Eye (tissue), 1 donor: ENCODE data around the gene BOC.
A peak's percentile ranks its signal among the peaks of the same experiment; 100 is the strongest.

Source experiments
- DNase-seq: peaks from one replicate; pipeline ENCODE4 v3.0.0-alpha.2; 2015

The BOC gene

GRCh38 chr3:113223475-113224281 lies 12.3 kb downstream of the BOC start:
- no peak for DNase-seq

GRCh38 chr3:113225286-113225685 lies 13.9 kb downstream of the BOC start:
- no peak for DNase-seq

GRCh38 chr3:113226491-113226890 lies 15.1 kb downstream of the BOC start:
- DNase-seq, result no peak

DNA sequence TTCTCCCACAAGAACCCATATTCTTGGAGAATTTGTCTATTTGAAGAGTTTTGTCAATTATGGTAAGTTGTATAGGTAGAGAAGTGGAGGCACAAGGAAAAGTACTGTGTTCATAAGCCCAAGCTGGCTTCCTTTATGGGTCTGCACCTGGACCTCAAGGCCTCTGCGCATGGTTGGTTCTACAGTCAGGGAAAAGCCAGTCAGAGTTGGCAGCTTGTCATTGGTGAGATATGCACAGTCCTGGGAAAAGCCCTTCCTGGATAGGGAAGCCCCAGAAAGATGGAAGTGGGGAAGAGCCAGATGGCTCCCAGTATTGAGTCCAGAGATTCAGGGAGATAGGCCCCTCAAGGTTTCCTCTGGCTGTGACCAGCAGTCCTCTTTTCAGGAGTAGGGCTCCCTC lies 15.8 kb downstream of the BOC start:
- DNase-seq, result no peak

DNA sequence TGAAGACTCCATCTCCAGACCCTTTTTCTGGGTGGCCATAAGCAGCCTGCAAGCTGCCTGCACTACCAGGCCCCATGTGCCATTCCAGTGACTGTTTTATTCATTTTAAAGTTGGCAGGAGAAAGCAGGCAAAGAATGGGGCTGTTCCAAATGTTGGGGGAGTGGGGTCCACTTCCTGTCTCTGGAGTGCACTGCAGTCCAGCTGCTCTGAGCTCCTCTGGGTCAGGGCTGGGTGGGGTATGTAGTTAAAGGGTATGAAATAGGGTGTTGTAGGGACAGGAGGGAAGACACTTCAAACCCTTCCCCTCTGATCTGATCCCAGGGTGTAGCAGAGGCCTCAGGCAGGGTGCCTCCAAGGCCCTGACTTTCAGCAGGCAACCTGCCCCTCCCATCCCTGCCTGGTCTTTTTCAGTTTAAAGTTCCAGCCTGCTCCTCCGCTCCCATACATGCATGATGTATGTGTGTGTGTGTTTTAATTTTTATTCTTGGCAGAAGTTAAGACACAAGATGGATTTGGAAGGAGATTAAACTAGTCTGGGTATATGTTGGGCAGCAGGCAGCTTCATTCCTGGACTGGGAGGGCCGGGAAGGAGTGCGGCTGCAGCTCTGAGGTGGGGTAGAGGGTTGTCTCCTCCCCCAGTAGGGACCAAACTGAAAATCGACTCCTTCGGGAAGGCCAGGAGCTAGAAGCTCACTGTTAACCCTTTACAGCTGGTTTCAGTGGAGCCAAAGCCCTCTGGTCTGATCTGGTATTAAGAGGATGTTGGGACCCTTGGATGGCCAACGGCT lies 17.3 kb downstream of the BOC start:
- peak; percentile 45 for DNase-seq

DNA sequence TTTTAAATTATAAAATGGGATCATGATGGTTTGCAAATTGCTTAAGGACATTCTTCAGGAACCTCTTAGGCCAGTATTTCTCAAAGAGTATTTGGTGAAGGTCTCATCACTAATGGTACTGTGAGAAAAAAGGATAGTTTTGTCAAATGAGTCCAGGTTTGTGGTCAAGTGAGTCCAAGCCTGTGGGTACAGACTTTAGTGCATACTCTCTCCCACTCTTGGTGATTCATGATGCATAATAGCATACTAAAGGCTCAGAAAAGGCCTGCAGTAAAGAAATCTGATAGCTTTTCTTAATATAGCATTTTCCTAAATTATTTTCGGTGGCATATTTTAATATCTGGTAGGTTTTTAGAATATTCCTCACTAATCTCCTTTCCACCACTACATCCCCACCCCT lies 20.0 kb downstream of the BOC start:
- no peak for DNase-seq

- peak; percentile 44 for DNase-seq
These were observed 20.5 kb downstream of the BOC start for GRCh38 chr3:113231827-113232253.

DNA sequence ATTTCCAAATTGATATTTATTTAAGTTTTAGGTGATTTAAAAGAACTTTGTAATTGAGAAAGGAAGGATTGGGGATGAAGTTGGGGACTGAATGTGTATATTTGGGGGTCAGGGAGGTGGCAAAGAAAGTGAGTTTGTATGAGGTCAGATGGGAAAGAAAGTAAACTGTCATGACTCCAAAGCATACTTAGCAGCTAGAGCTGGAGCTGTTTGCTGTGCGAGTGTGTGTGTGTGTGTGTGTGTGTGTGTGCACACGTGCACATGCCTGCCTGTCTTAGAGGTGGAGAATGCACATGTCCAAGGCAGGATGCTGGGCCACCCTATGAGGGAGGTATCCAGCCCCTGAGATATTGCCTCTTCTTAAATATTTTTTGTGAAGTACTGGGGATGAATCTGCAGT lies 21.0 kb downstream of the BOC start:
- peak; percentile 51 for DNase-seq

DNA sequence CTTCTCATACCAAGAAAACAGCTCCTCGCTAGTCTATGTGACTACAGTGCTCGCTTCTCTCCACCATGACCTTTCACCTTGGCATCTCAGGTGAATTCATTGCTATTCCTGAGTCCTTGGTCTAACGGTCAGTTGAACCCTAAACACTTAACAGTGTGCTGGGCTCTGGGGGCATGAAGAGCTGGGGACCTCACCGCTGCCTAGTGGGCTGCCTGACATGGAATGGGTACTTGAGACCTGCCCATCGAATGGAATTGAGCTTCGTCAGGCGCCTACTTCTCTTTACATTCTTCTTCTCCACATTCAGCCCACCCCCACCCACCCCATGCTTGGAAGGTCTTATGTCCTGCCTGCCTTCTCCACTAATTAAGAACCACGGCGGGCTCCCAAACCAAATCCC lies 22.1 kb downstream of the BOC start:
- no peak for DNase-seq

DNA sequence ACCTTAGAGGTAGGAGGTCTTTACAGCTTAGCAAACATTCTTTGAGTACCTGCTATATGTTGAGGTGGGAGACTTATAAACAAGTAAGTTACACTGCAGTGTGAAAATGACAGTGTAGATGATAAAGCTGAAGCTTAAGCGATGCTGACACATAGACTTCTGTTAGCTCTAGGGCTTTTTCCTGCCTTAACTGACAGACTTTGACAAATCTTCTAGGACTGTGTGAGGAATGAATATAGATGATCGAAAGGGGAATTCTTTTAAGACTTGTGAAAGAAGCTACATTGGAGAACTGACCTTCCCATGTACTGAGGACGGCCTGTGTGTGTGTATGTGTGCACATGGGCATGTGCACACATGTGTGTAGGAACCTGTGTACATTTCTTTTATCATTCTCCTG lies 22.7 kb downstream of the BOC start:
- peak; percentile 64 for DNase-seq

DNA sequence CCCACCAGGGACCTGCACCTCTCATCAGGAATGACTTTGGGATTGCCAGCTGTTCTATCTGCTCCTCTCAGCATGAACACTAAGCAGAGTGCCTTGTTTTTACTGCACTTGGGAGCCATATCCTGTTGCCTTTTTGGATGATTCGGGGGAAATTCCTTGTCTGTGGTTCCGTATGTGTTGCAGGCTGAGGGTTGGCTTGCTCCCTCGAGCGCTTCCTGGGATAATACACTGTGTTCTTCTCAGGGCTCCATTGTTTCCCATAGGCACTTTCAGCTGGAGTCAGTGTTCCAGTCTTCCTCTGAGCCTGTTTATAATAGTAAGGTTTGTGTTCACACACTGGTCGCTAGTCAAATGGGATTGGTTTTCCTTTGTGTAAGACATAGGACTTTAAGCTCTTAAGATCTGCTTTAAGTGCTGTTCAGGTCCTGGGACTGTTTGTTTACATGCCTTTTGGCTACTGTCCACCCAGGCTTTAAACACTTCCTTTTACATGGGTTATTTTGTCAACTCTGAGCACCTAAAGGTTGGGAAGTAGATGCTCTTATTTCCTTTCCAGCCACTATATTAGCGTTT lies 23.4 kb downstream of the BOC start:
- peak; percentile 38 for DNase-seq

DNA sequence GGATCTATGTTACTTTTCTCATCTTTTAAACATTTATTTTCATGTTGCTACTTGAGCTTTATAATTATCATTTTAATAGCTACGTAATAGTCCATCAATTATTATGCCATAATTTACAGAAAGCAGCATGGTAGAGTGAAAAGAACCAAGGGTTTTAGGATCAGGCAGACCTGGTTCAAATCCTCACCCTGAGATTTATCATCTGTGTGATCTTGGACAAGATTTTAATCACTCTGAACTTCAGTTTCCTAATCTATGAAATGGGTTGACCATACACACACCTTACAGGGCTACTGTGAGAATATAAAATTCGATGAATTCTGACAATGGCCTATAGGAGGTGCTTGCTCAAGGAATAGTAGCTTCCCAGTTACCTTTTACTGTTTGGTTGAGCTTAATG lies 27.1 kb downstream of the BOC start:
- DNase-seq, result no peak

- peak; percentile 24 for DNase-seq
These were observed 29.5 kb downstream of the BOC start for GRCh38 chr3:113240841-113241240.

DNA sequence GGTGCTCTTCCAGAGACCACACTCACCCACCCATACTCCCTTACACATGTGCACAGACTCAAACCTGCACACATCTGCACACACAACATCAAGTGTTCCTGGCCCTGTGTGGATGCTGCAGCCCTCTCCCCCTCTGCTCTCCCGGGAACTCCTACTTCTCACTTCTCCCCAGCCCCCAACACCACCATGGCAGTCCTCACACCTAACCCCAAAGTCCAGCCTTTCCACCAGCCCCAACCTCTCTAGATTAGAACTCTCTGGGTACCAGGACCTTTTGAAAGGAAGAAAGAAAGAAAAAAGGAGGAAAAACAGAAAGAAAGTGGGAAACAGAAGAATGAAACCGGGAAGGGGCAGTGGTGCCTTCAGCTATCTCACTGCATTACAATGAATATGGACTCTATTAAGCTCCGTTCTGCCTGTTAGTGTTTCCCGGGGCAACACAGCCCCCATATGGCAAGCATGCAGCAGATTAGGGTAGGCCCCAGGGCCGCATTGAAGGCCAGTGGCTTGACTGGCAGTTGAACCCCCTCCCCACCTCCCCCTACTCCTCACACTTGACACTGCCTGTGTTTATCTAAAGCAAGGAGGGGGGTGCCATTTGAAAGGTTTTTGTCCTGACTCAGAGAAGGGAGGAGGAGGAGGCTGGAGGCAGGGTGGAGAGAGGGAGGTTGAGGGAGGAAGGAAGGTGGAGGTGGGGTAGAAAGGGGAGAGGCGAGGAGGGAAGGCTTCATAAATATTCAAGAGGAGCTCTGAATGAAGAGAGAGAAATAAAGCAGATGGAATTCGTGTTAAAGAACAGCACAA lies 30.1 kb downstream of the BOC start:
- DNase-seq, result peak; percentile 94

DNA sequence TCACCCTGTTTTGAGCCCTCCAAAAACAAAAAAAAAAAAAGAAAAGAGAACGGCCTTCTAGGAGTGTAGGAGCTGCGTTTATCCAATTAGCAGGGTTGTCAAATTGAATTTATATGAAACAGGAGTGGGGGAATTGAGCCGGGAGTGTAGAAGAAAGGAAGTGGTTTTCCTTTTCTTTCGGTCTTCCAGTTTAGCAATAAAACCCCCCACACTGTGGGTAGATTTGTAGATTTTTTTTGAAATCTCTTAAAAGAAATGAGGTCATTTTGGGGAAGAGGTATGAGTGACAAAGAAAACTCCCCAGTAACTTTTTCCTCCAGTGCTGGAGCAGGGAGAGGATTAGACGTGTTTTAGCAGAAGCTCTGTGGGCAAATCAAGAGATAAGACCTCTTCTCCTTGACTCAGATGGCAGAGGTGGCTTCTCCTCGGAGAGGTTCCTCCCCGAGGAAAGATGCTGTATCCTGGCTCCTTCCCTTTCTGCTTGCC lies 30.8 kb downstream of the BOC start:
- DNase-seq, result peak; percentile 91

- DNase-seq, result peak; percentile 41
These were observed 31.7 kb downstream of the BOC start for GRCh38 chr3:113243071-113243470.

DNA sequence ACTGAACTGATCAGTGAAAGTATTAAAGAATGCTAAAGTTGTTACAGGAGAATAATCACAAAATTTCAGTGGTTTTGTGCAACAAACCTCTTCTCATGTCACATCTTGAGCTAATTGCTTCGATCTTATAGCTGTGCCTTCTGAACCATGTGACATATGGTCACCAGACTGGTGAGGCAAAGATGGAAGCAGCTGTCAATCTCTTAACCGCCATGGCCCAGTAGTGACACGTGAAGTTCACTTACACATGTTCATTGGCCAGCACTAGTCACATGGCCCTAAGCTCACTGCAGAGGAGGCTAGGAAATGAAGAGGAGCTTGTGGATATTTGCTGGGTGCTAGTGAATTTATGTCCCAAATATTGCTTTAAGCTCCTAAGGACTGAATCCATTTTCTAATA lies 32.5 kb downstream of the BOC start:
- DNase-seq, result peak; percentile 78

- DNase-seq, result peak; percentile 56
These were observed 34.4 kb downstream of the BOC start for GRCh38 chr3:113245761-113246161.

GRCh38 chr3:113247068-113247467 lies 35.7 kb downstream of the BOC start:
- peak; percentile 31 for DNase-seq

GRCh38 chr3:113247675-113248458 lies 36.5 kb downstream of the BOC start:
- peak; percentile 34 for DNase-seq

GRCh38 chr3:113249111-113249510 lies 37.8 kb downstream of the BOC start:
- DNase-seq, result peak; percentile 51

DNA sequence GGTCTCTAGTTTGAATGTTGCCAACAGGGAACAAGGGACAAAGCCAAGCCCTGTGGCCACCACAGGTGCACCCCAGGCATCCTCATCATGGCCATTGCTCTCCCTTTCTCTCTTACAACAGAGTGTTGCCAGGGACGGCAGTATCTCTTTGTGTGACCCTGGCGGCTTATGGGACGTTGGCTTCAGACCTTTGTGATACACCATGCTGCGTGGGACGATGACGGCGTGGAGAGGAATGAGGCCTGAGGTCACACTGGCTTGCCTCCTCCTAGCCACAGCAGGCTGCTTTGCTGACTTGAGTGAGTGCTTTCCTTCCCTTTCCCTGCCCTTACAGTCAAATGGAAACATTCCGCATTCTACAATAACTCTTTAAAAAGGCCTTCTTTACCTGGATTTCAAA lies 38.2 kb downstream of the BOC start:
- DNase-seq, result no peak
